ENCODE results near the gene ZNF268.
"Not testable (repeated sequence)": the region's sequence is repeated elsewhere in the genome, so short reads cannot be mapped to it uniquely, and the experiment has no call there.

The ZNF268 gene

GRCh38 chr12:133227281-133227852 lies 46.1 kb downstream of the ZNF268 start:
- no peak for DNase-seq (ENCODE audit: low spot score)

GRCh38 chr12:133231001-133231400 lies 49.7 kb downstream of the ZNF268 start:
- DNase-seq (ENCODE audit: low spot score): no peak

- DNase-seq (ENCODE audit: low spot score): no peak
Measured at GRCh38 chr12:133233006-133233405, 51.7 kb downstream of the ZNF268 start.

- DNase-seq (ENCODE audit: low spot score): no peak
Measured at GRCh38 chr12:133233993-133234564, 52.8 kb downstream of the ZNF268 start.

GRCh38 chr12:133234971-133235370 lies 53.7 kb downstream of the ZNF268 start:
- no peak for DNase-seq (ENCODE audit: low spot score)

- no peak for DNase-seq (ENCODE audit: low spot score)
Measured at GRCh38 chr12:133235401-133236112, 54.3 kb downstream of the ZNF268 start, which contains the start of gene ANHX. Gene ANHX, minus strand, starts transcription at chr12:133235877. Its CDS starts 1,521 bp downstream, at chr12:133234356.

GRCh38 chr12:133236144-133236543 lies 54.8 kb downstream of the ZNF268 start:
- DNase-seq (ENCODE audit: low spot score): no peak

- DNase-seq (ENCODE audit: low spot score): no peak
Measured at GRCh38 chr12:133236556-133236955, 55.3 kb downstream of the ZNF268 start.

- no peak for DNase-seq (ENCODE audit: low spot score)
Measured at GRCh38 chr12:133251732-133252131, 70.4 kb downstream of the ZNF268 start.

GRCh38 chr12:133255833-133256232 lies 74.5 kb downstream of the ZNF268 start:
- not testable (repeated sequence) for DNase-seq (ENCODE audit: low spot score)

- DNase-seq (ENCODE audit: low spot score): no peak
Measured at GRCh38 chr12:133256321-133256720, 75.0 kb downstream of the ZNF268 start.

GRCh38 chr12:133264173-133264572 lies 82.9 kb downstream of the ZNF268 start:
- no peak for DNase-seq (ENCODE audit: low spot score)
